CD8-positive, alpha-beta memory T cell (primary cell): ENCODE measurements around the gene SLC15A4. TPM values are rescaled to one million over a fixed set of nuclear protein-coding genes. Genes with fewer than 3 reads are reported as not detected.
"Not testable (repeated sequence)": the region's sequence is repeated elsewhere in the genome, so short reads cannot be mapped to it uniquely, and the experiment has no call there.

Experiments used
- CTCF ChIA-PET: fragments of 350-600 bp; sonication (Branson Sonifier 250); formaldehyde crosslinking; loops from one replicate; lab custom pipeline; 2021; ENCODE audit warnings: antibody characterized with exemption; lab: Charles Lee
- POLR2A ChIA-PET: fragments of 350-600 bp; sonication (Branson Sonifier 250); formaldehyde crosslinking; loops from one replicate; lab custom pipeline; 2021; ENCODE audit warnings: antibody characterized with exemption; lab: Charles Lee
- DNase-seq, 5 donors: peaks; one replicate each; pipeline versions ENCODE4 v3.0.0 to v3.0.0-alpha.2; 2020 to 2022; ENCODE audit warnings: mixed read lengths in 1 of 5
- H3K27ac ChIP-seq: one replicate; pipeline ENCODE4 v1.7.0; 2013; ENCODE audit warnings: low read depth, mild to moderate bottlenecking, low read length, moderate library complexity
- H3K27me3 ChIP-seq: 2 replicates; pipeline ENCODE4 v1.7.0; 2013; ENCODE audit warnings: low read length, mild to moderate bottlenecking; ENCODE audit not compliant: insufficient read depth, poor library complexity, severe bottlenecking
- H3K36me3 ChIP-seq: 2 replicates; pipeline ENCODE4 v1.7.0; 2013; ENCODE audit warnings: mild to moderate bottlenecking, low read length, moderate library complexity; ENCODE audit not compliant: insufficient read depth
- H3K4me1 ChIP-seq: 2 replicates; pipeline ENCODE4 v1.7.0; 2013; ENCODE audit warnings: mild to moderate bottlenecking, low read length, moderate library complexity; ENCODE audit not compliant: insufficient read depth
- H3K4me3 ChIP-seq: 2 replicates; pipeline ENCODE4 v1.7.0; 2013; ENCODE audit warnings: mild to moderate bottlenecking, low read length
- H3K9me3 ChIP-seq: 2 replicates; pipeline ENCODE4 v1.7.0; 2013; ENCODE audit warnings: mild to moderate bottlenecking, low read length
- H3K27ac Mint-ChIP-seq, 8 donors: one replicate each; pipeline ENCODE4 v1.8.0; 2020 to 2021; ENCODE audit warnings: mixed read lengths in 8 of 8, mild to moderate bottlenecking in 6 of 8, inconsistent platforms in 3 of 8, moderate library complexity in 3 of 8
- H3K27me3 Mint-ChIP-seq, 2 donors: one replicate each; pipeline ENCODE4 v1.8.0; 2020 to 2021; ENCODE audit warnings: mixed read lengths in 2 of 2, mild to moderate bottlenecking in 1 of 2, moderate library complexity in 1 of 2
- H3K36me3 Mint-ChIP-seq, 3 donors: one replicate each; pipeline ENCODE4 v1.8.0; 2020 to 2021; ENCODE audit warnings: mixed read lengths in 3 of 3, inconsistent platforms in 1 of 3, mild to moderate bottlenecking in 1 of 3
- H3K4me1 Mint-ChIP-seq, 3 donors: one replicate each; pipeline ENCODE4 v1.8.0; 2020 to 2021; ENCODE audit warnings: mixed read lengths in 3 of 3, inconsistent platforms in 1 of 3, mild to moderate bottlenecking in 1 of 3
- H3K4me3 Mint-ChIP-seq, 7 donors: one replicate each; pipeline ENCODE4 v1.8.0; 2020 to 2021; ENCODE audit warnings: mixed read lengths in 7 of 7, mild to moderate bottlenecking in 6 of 7, moderate library complexity in 4 of 7, inconsistent platforms in 2 of 7
- H3K9me3 Mint-ChIP-seq, 5 donors: one replicate each; pipeline ENCODE4 v1.8.0; 2020 to 2022; ENCODE audit warnings: mixed read lengths in 5 of 5, mild to moderate bottlenecking in 3 of 5, moderate library complexity in 2 of 5, inconsistent platforms in 1 of 5
- polyA plus RNA-seq: library from polyadenylated mRNA; unstranded; fragments of 300-500 nt; fragmentation: Illumina TruSeq; gene quantifications from one replicate; pipeline ENCODE4 v1.2.3, GENCODE V29; 2021
- total RNA-seq, 2 experiments: library from RNA; stranded (reverse); gene quantifications; one replicate each; pipeline ENCODE4 v1.2.3, GENCODE V29; 2021

SLC15A4 gene
- total and polyA plus RNA-seq, 3 experiments from 2014 or later = 16.1 to 21.7 (median 21.0) TPM

DNA sequence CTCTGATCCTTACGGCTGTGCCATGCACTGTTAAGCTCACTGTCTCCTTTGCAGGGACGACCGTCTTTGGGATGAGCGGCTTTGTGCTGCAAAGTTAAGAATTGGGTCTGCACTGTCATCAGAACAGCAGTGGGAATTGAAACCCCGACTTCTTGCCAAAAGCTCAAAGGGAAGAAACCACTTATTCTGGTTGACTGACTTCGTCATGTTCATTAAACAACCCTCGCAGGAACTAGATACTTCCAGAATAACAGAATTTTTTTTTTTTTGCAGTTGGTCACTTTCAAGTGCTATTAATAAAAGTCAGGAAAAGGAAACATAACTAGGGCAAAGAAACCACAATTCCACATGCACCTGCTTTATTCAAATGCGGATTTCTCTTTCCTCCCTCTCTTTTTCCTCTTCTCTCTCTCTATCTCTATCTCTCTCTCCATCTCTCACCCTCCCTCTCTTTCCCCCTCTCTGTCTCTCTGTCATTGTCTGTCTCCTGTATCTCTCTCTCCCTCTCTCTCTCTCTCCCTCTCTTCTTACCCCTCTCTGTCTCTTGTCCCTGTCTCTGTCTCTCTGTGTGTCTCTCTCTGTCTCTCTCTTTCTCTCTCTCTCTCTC, 17.2 kb upstream of the SLC15A4 start:
- peak overlapping the region in 2 of 7 donors; percentile 10 to 52 for H3K4me3 Mint-ChIP-seq
- CTCF ChIA-PET = no interaction called here

GRCh38 chr12:128839885-128840284, 16.1 kb upstream of the SLC15A4 start:
- H3K27me3 ChIP-seq, H3K36me3 ChIP-seq, H3K27ac Mint-ChIP-seq, H3K9me3 Mint-ChIP-seq, DNase-seq, H3K4me3 ChIP-seq, CTCF ChIA-PET, H3K4me1 ChIP-seq, POLR2A ChIA-PET, H3K9me3 ChIP-seq, H3K4me3 Mint-ChIP-seq, H3K27ac ChIP-seq, H3K36me3 Mint-ChIP-seq: not testable (repeated sequence)
- peaks cover 9 to 10% (median 9%) of the 10 kb centered on the region in 3 donors for H3K4me1 Mint-ChIP-seq
- peaks cover 4 to 22% of the 10 kb centered on the region in 2 donors for H3K27me3 Mint-ChIP-seq

More for the DNA sequence above, 17.2 kb upstream of the SLC15A4 start:
- H3K27ac ChIP-seq = no peak overlapping the region
- Mint-ChIP-seq H3K36me3 (no peaks in the 10 kb centered on the region), H3K27ac (peak overlapping the region in 1 of 8 donors; percentile 29), H3K4me1 (peaks cover 9 to 10% (median 9%) of the 10 kb centered on the region in 3 donors), H3K27me3 (peaks cover 4 to 15% of the 10 kb centered on the region in 2 donors), H3K9me3 (no peaks in the 10 kb centered on the region)
- H3K27me3 ChIP-seq = no peaks in the 10 kb centered on the region
- no peaks in the 10 kb centered on the region for H3K4me1 ChIP-seq
- H3K36me3 ChIP-seq = no peaks in the 10 kb centered on the region
- DNase-seq = no peak
- no peaks in the 10 kb centered on the region for H3K9me3 ChIP-seq
- POLR2A ChIA-PET = no interaction called here
- H3K4me3 ChIP-seq = no peak overlapping the region

GRCh38 chr12:128833418-128833817, 9.7 kb upstream of the SLC15A4 start:
- Histone ChIP-seq H3K4me3 (no peak overlapping the region), H3K27me3 (no peaks in the 10 kb centered on the region), H3K27ac (no peak overlapping the region), H3K36me3 (no peaks in the 10 kb centered on the region), H3K4me1 (no peaks in the 10 kb centered on the region), H3K9me3 (no peaks in the 10 kb centered on the region)
- ChIA-PET POLR2A (no interaction called here), CTCF (no interaction called here)
- peaks cover 5 to 6% of the 10 kb centered on the region in 2 donors for H3K27me3 Mint-ChIP-seq
- no peaks in the 10 kb centered on the region for H3K36me3 Mint-ChIP-seq
- peaks cover 15 to 16% (median 15%) of the 10 kb centered on the region in 3 donors for H3K4me1 Mint-ChIP-seq
- no peak for DNase-seq
- peaks cover 0 to 3% (median 0%) of the 10 kb centered on the region in 5 donors for H3K9me3 Mint-ChIP-seq
- H3K27ac Mint-ChIP-seq = no peak overlapping the region
- H3K4me3 Mint-ChIP-seq = no peak overlapping the region

DNA sequence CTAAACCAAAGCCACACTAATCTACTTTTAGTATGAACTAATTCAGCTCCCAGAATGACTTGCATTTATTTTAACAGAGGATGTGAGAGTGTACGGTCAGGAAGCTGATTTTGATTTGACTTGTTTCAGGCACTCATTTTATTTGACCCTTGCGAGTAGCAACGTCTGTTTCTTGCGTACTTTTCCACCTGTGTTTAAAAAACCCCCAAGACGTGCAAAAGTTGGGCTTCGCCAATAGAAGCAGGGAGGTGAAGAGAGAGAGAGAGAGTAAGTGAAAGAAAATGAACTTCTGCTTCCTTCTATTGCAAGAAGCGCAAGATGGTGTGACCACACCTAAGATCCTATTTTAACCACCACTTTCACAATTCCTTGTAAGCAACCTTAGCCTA, 6.7 kb upstream of the SLC15A4 start:
- CTCF ChIA-PET = interaction anchor here (0.9 kb wide), 1 partner anchor 84 kb away, joined by 3 read pairs; no protein-coding TSS in a partner anchor
- POLR2A ChIA-PET = no interaction called here
- H3K27ac ChIP-seq = no peak overlapping the region
- H3K27me3 ChIP-seq = no peaks in the 10 kb centered on the region
- Mint-ChIP-seq H3K4me1 (peaks cover 15 to 16% (median 15%) of the 10 kb centered on the region in 3 donors), H3K27ac (peak overlapping the region in 7 of 8 donors; percentile 8 to 84 (median 71)), H3K27me3 (peaks cover 2 to 5% of the 10 kb centered on the region in 2 donors), H3K4me3 (peak overlapping the region in 6 of 7 donors; percentile 44 to 77 (median 70)), H3K9me3 (peaks cover 0 to 3% (median 0%) of the 10 kb centered on the region in 5 donors), H3K36me3 (no peaks in the 10 kb centered on the region)
- DNase-seq = no peak
- H3K36me3 ChIP-seq = no peaks in the 10 kb centered on the region
- H3K4me3 ChIP-seq = no peak overlapping the region
- H3K9me3 ChIP-seq = no peaks in the 10 kb centered on the region
- no peaks in the 10 kb centered on the region for H3K4me1 ChIP-seq

DNA sequence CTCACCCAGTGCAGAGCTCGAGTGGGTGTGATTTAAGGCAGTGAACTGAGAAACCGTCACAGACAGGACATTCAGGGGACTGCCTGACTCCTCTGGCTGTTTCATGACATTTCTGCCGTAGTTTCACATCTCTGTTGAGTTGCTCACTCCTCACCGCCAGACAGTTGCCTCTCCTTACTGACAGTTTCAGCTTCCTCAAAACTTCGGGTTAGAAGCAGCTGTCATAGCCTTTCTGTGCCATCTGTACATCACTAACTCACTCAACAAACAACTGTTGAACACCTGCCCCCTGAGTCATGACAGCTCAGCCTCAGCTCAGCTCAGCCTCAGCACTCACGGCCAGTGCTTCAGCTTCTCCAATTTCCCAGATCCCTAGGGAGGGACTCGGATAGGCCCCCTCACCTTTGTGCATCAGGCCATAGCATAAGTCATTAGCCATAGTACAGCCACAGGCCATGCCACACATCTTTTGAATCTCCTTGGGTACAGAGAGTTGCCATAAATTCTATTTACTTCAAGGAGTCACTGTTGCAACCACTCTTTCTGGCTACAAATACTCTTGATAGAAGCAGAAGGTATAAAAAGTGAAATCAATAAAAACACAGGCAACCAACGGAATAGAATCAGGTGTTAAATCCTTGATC, 6.2 kb upstream of the SLC15A4 start:
- no peaks in the 10 kb centered on the region for H3K9me3 Mint-ChIP-seq
- peak overlapping the region in 4 of 7 donors; percentile 12 to 44 (median 19) for H3K4me3 Mint-ChIP-seq
- Histone ChIP-seq H3K27me3 (no peaks in the 10 kb centered on the region), H3K4me1 (no peaks in the 10 kb centered on the region), H3K36me3 (no peaks in the 10 kb centered on the region), H3K27ac (no peak overlapping the region), H3K4me3 (no peak overlapping the region), H3K9me3 (no peaks in the 10 kb centered on the region)
- ChIA-PET CTCF (interaction anchor here (0.9 kb wide), 1 partner anchor 83 kb away, joined by 3 read pairs; no protein-coding TSS in a partner anchor), POLR2A (no interaction called here)
- H3K27me3 Mint-ChIP-seq = peaks cover 0 to 2% of the 10 kb centered on the region in 2 donors
- H3K27ac Mint-ChIP-seq = peak overlapping the region; percentile 8 to 84 (median 56)
- no peaks in the 10 kb centered on the region for H3K36me3 Mint-ChIP-seq
- DNase-seq = no peak
- peaks cover 16 to 17% (median 16%) of the 10 kb centered on the region in 3 donors for H3K4me1 Mint-ChIP-seq

DNA sequence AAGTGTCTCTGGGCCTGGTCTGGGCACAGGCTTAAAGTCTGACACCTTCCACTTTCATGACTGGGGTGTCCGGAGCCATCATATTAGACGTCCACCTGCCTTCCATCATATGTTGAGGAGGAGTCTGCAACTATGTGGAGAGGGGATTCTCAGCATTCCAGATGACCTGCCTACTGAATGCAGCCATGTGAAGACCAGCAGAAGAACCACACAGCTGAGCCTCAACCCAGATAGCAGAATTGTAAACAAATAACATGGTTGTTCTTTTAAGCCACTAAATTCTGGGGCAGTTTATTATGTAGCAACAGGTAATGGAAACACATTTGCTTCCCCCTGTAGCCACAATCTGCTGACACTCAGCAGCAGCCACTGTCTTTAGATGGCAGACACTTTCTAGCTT, 4.0 kb upstream of the SLC15A4 start:
- Mint-ChIP-seq H3K36me3 (no peaks in the 10 kb centered on the region), H3K9me3 (no peaks in the 10 kb centered on the region), H3K4me3 (no peak overlapping the region), H3K27ac (no peak overlapping the region), H3K4me1 (peaks cover 19 to 29% (median 21%) of the 10 kb centered on the region in 3 donors), H3K27me3 (peaks cover 0 to 2% of the 10 kb centered on the region in 2 donors)
- Histone ChIP-seq H3K9me3 (no peaks in the 10 kb centered on the region), H3K27me3 (no peaks in the 10 kb centered on the region), H3K4me1 (peaks cover 3% of the 10 kb centered on the region), H3K36me3 (no peaks in the 10 kb centered on the region), H3K4me3 (no peak overlapping the region), H3K27ac (no peak overlapping the region)
- POLR2A ChIA-PET = no interaction called here
- DNase-seq = no peak
- CTCF ChIA-PET = no interaction called here

DNA sequence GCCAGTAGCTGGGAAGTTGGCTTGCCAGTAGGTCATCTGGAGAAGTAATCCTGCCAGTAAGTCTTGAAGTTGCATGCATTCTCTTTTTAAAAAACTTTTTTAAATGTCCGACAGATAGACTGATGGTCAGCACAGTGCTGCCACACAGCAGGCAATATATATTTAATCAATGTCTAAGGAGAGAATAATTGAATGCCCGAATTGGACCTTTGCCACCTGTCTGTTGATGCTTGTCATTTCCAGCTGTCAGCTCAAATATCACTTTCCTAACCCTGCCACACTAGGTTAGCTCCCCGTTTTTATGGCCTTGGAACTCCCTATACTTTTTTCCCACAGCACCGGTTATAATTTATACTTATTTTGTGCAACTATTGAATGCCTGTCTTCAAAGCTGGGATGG, 2.1 kb upstream of the SLC15A4 start:
- no peaks in the 10 kb centered on the region for H3K27me3 Mint-ChIP-seq
- Histone ChIP-seq H3K27ac (no peak overlapping the region), H3K4me1 (peaks cover 20% of the 10 kb centered on the region), H3K9me3 (no peaks in the 10 kb centered on the region), H3K4me3 (no peak overlapping the region), H3K27me3 (no peaks in the 10 kb centered on the region), H3K36me3 (peaks cover under 1% of the 10 kb centered on the region)
- peaks cover 0 to 6% (median 0%) of the 10 kb centered on the region in 3 donors for H3K36me3 Mint-ChIP-seq
- peak overlapping the region in 5 of 7 donors; percentile 8 to 84 (median 27) for H3K4me3 Mint-ChIP-seq
- no peak for DNase-seq
- peak overlapping the region in 2 of 8 donors; percentile 19 to 64 for H3K27ac Mint-ChIP-seq
- no peaks in the 10 kb centered on the region for H3K9me3 Mint-ChIP-seq
- CTCF ChIA-PET = no interaction called here
- POLR2A ChIA-PET = no interaction called here
- H3K4me1 Mint-ChIP-seq = peaks cover 33 to 44% (median 35%) of the 10 kb centered on the region in 3 donors
